ELR (cell line): ENCODE measurements around the gene GDF15.

Experiments
- DNase-seq: peaks from one replicate; pipeline ENCODE4 v3.0.0-alpha.2; 2015; ENCODE audit warnings: low read depth

Gene GDF15

GRCh38 chr19:18419195-18419698 is 33.3 kb downstream of the GDF15 start, which contains the start of gene SSBP4:
SSBP4 (plus strand) TSS chr19:18419398; CDS start chr19:18419649, 251 bp downstream.
- DNase-seq: peak; percentile 88

DNA sequence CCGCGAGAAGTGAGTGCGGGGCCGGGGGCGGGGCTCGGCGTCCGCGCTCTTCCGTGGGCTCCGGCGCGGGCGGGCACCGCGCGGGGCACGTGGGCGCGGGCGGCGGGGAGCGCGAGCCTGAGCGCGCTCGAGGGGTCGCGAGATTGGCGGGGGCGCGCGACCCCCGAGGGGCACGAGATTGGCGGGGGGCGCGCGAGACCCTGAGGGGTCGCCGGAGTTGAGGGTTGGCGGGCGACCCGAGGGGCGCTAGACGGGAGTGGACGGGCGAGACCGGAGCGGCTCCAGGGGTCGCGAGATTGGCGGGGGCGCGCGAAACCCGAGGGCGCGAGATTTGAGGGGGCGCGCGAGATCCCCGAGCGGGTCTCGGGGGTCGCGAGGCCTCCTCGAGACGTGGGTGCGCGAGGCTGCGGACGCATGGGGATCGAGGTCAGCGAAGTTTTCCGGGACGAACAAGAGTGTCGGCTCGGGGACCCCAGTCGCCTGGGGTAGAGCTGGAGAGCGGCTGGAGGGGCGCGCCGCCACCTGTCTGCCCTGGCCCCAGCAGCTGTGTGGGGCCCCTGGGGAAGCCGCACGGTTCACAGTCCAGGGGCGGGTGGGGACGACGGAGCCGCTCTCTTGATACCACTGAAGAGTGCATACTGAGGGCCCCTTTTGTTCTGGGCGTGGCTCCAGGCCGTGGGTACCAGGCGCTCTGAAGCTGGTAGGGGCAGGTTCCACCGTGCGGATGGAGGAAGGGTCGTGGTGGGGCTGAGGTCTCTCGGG is 33.9 kb downstream of the GDF15 start:
- peak; percentile 53 for DNase-seq

DNA sequence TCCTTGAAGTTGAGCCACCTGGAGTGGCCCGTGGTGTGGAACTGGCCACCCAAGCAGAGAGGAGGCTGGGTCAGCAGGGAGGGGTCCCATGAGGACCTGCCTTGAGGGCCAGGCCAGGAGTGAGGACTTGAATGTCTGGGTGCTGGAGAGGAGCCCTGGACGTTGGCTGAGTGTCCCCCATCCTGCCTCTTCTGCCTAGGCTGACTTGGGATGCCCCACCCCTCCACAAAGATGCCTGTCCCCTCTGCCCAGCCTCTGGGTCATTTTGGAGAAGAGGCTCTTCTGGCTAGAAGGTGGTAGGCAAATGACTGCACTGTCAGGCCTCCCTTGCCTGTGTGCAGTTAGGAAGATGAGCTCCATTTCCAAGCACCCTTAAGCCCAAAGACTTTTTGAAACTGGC is 35.0 kb downstream of the GDF15 start:
- DNase-seq: no peak

DNA sequence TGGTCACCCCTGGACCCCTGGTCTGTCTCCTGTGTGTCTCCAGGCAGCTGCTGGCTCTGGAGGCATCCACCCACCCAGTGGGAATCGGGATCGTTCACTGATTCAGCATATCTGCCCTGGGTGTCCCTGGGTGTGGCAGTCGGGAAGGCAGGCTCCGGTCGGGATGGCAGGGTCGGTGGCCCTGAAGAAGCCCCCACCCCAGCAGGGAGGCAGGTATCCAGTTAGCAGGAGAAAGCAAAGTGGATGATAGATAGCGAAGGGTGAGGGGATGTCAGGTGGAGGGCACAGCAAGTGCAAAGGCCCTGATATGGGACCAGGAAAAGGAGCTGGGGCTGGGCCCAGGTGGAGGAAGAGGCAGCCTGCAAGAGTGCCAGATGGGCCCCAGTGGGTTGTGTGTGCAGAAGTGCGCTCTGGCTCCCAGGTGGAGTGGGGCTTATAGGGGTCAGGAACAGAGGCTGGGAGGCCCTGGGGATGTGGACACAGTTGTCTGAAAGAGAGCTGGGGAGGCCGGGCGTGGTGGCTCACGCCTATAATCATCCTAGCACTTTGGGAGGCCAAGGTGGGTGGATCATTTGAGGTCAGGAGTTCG is 35.5 kb downstream of the GDF15 start:
- no peak for DNase-seq

- no peak for DNase-seq
Measured at GRCh38 chr19:18422530-18423191, 36.7 kb downstream of the GDF15 start.

GRCh38 chr19:18423258-18424020 is 37.5 kb downstream of the GDF15 start:
- DNase-seq: no peak

DNA sequence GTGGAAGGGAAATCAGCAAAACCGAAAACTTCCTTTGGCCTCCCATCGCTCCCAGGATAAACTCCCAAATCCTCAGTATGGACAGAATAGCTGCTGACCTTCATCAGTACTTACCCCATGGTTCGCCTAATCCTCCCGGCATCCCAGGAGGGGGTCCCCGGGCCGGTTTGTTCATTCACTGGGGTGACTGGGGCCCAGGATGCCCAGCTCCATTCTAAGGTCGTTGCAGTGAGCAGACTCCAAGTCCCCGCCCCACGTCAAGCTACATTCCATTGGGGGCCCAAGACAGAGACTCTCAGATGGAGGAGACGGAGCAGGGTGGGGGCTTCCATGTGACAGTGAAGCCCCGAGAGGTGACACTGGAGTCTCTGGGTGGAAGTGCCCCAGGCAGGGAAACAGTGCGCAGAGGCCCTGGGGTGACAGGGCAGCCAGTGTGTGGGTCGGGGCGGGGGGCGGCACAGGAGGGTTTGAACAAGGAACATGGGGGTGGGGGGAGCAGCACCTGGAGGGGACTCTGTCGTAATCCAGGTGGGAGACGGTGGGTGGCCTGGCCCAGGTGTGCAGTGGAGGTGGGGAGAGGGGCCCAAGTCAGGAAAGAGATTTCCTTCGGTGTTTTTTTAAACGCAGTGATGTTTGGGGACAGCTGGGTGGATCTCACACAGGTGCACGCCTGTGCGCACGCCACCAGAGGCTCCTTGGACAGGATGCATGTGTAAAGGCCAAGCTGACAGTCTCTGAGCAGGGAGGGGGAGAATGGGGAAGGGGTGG is 38.3 kb downstream of the GDF15 start:
- DNase-seq: no peak

- DNase-seq: no peak
Measured at GRCh38 chr19:18424890-18425514, 39.0 kb downstream of the GDF15 start.

GRCh38 chr19:18425515-18426415 is 39.8 kb downstream of the GDF15 start:
- DNase-seq: peak; percentile 83

- no peak for DNase-seq
Measured at GRCh38 chr19:18426416-18426767, 40.4 kb downstream of the GDF15 start.

GRCh38 chr19:18427080-18427742 is 41.3 kb downstream of the GDF15 start:
- DNase-seq: no peak

- DNase-seq: no peak
Measured at GRCh38 chr19:18427743-18428113, 41.8 kb downstream of the GDF15 start.

DNA sequence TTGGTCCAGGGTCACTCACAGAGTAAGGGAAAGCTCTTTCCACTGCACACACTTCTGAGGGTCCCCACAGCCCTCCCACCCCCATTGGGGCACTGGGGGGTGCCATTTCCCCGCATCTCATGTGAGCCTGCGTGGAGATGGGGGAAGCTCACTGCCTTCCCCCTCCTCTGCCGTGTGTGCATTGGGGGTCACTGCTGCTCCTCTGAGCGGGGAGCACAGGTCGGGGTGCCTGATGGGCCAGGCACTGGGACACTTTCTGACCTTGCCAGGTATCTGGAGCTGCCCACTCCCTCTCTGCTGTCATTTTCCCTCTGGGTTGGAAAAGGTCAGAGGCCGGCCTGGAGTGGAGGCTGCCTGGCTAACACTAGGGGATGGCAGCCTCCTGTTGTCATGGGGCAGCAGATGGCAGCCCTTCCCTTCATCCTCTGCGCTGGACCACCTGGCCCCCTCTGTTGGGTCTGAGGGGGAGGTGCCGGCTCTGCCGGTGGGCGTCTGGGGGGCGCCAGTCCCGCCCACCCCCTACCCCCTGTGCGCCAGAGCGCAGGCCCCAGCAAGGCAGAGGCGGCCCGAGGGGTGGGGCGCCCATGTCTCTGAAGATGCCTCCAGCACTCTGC is 42.3 kb downstream of the GDF15 start:
- DNase-seq: no peak

DNA sequence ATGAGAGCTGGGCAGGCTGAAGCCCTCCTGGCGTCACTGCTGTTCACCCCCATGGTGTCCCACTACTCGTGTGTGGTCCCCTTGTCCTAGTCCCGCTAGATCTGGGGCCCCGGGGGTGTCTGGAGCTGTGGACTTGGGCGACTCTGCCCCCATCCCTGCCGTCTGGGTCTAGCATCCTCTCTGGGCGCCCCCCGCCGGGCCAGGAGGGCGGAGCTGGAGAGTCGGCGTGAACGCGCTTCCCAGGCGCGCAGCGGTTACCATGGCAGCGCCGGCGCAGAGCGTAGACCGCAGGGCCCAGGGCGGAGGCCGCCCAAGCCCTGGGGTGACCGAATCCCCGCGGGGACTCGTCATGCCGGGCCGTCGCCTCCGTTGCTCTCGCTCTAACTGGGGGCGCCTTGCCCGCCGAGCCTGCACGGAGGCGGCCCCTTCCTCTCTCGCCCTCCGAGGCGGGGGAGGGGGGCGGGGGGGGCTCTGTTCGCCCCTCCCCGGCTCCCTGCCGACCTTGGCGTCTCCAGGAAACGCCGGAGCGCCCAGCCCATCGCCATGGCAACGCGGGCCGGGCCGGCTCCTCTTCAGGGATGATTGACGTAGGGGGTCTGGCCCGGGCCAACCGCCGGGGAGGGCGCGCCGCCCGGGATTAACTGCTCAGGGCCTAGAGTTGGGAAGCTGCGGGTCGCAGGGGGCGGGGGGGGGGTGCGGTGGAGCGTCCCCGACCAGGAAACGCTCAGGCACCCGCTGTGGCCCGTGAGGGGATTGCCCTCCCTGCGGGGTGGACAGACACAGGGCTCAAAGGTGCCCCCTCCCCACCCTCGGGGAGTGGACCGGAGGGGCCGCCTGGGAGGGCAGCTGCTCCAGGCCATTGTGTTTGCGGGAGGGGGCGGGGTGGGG is 43.1 kb downstream of the GDF15 start:
- DNase-seq: peak; percentile 89

- no peak for DNase-seq
Measured at GRCh38 chr19:18429717-18430416, 43.9 kb downstream of the GDF15 start.

DNA sequence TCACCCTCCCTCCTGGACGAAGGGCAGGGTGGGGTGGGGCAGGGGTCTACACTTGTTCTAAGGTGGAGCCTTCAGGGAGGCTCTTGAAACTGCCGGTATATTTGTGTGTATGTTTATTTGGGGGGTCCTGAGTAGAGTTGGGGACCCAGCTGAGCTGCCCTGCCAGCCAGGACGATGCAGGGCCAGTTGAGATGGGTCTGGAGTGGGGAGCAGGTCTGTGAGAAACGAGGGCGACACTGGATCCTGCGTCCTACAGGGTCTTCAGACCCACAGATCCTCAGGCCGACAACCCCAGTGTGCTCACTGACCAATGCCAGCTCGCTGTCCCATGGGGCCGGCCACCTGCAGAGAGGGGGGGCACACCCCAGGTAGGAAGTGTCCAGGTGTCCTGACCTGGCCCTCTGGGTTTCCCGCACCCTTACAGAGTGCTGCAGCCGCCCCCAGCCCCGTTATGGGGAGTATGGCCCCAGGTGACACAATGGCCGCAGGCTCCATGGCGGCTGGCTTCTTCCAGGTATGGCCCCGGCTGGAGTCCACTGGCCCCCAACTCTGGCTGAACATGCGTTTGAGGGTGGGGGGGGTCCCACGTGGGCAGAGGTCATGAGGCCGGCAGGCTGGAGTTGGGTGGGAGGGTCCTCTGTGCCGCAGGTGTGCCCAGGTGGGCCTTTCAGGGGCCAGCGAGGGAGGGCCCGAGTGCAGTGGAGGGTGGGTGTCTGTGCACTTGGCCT is 44.6 kb downstream of the GDF15 start:
- no peak for DNase-seq
